SK-N-SH (cell line): ENCODE measurements around the gene PMIS2.

Source experiments
- CTCF ChIP-seq: fragments of 200-600 bp; sonication (generic); IDR thresholded peaks from 2 replicates; pipeline ENCODE4 v1.6.1; 2017; ENCODE audit warnings: antibody characterized with exemption, mild to moderate bottlenecking, moderate library complexity
- FOXJ3 ChIP-seq: sonication (generic); formaldehyde crosslinking; IDR thresholded peaks from 2 replicates; pipeline ENCODE4 v1.5.1; 2020; ENCODE audit warnings: mild to moderate bottlenecking, missing genetic modification reagents
- FOXM1 ChIP-seq: IDR thresholded peaks from 2 replicates; pipeline ENCODE4 v1.4.0; 2012; ENCODE audit warnings: low read depth, mild to moderate bottlenecking
- GABPA ChIP-seq: IDR thresholded peaks from 2 replicates; pipeline ENCODE4 v1.4.0; 2012; ENCODE audit warnings: low read depth, mild to moderate bottlenecking
- JUND ChIP-seq: IDR thresholded peaks from 2 replicates; pipeline ENCODE4 v1.4.0; 2012
- POLR2AphosphoS5 ChIP-seq: IDR thresholded peaks from 2 replicates; pipeline ENCODE4 v1.6.1; 2012; ENCODE audit warnings: low read depth, low read length
- RAD21 ChIP-seq: IDR thresholded peaks from 2 replicates; pipeline ENCODE4 v1.6.1; 2012; ENCODE audit warnings: mild to moderate bottlenecking, low read length
- USF2 ChIP-seq: fragments of 150-350 bp; IDR thresholded peaks from 2 replicates; pipeline ENCODE4 v1.6.1; 2017; ENCODE audit warnings: antibody characterized with exemption, low read length, low read depth, borderline replicate concordance

- no peak for TF ChIP-seq CTCF
- TF ChIP-seq GABPA, result no peak
- TF ChIP-seq JUND, result no peak
- no peak for TF ChIP-seq FOXM1
- TF ChIP-seq POLR2AphosphoS5, result no peak
- no peak for TF ChIP-seq USF2
- TF ChIP-seq FOXJ3 (CRISPR knock-in tag), result no peak
- no peak for TF ChIP-seq RAD21
Observed at GRCh38 chr19:35561436-35561835, 24.5 kb upstream of the PMIS2 start.
